ENCODE measurements around the gene UMODL1. TPM values are rescaled to one million over a fixed set of nuclear protein-coding genes. Genes with fewer than 3 reads are reported as not detected.

Gene UMODL1
- total RNA-seq, 2 experiments from 2014 or later = 7.4 to 12.3 TPM

GRCh38 chr21:42060166-42060565 is 11.0 kb upstream of the UMODL1 start:
- no peaks in the 10 kb centered on the region for H4K20me1 ChIP-seq (ENCODE audit: insufficient read depth, low read length)
- no TSS peak for BruUV-seq (replicated peaks)
- H3K4me2 ChIP-seq (ENCODE audit: low read length) = 0 out of 2 replicates have a peak overlapping the region, but pooled peaks have one; percentile 94
- DNase-seq (ENCODE audit: low spot score) = no peak
- CTCF ChIA-PET (ENCODE audit: unreplicated experiment) = no interaction called here
- intact Hi-C loops (cut with micrococcal nuclease; ENCODE audit: unreplicated experiment) = loop anchor here (5.0 to 10.0 kb wide), 3 partner anchors 172 to 635 kb away; partner anchors contain the start of gene MX1
- no peak overlapping the region for H3K27ac ChIP-seq (ENCODE audit: low read depth, low read length, poor library complexity, severe bottlenecking)
- POLR2A ChIA-PET = no interaction called here
- no peaks in the 10 kb centered on the region for H3K9me3 ChIP-seq (ENCODE audit: low read length)
- H3K4me1 ChIP-seq (ENCODE audit: insufficient read depth, low read length, poor library complexity, severe bottlenecking) = peaks cover 53% of the 10 kb centered on the region
- no peak overlapping the region for H3K4me3 ChIP-seq (ENCODE audit: low read depth, low read length, poor library complexity, severe bottlenecking)
- no peaks in the 10 kb centered on the region for H3K9me2 ChIP-seq (ENCODE audit: insufficient read depth, low read length)
- peaks cover 7% of the 10 kb centered on the region; the same call in 1 of the 2 replicates for H3K79me2 ChIP-seq (ENCODE audit: insufficient read depth, low read depth, low read length)
- no peak for TF ChIP-seq CTCF (conservative IDR thresholded peaks at IDR 0.05; ENCODE audit: low read length)
- TF ChIP-seq EZH2phosphoT487 (IDR thresholded peaks at IDR 0.05; ENCODE audit: borderline replicate concordance, low read depth, low read length) = no peak
- no peaks in the 10 kb centered on the region for H3K36me3 ChIP-seq (ENCODE audit: insufficient read depth, low read length)
- no peak overlapping the region for H2AFZ ChIP-seq (ENCODE audit: low read length)

GRCh38 chr21:42061195-42061985 is 9.7 kb upstream of the UMODL1 start:
- peak overlapping the region; percentile 93 for H3K27ac ChIP-seq (ENCODE audit: low read depth, low read length, poor library complexity, severe bottlenecking)
- peak overlapping the region; percentile 68 for H3K4me3 ChIP-seq (ENCODE audit: low read depth, low read length, poor library complexity, severe bottlenecking)
- intact Hi-C loops (cut with micrococcal nuclease; ENCODE audit: unreplicated experiment) = loop anchor here (1.0 to 10.0 kb wide), 4 partner anchors 51 to 637 kb away; partner anchors contain the start of genes MX1 and ZBTB21
- peak; percentile 96 for DNase-seq (ENCODE audit: low spot score)
- H3K4me2 ChIP-seq (ENCODE audit: low read length) = peak overlapping the region; percentile 94
- no peaks in the 10 kb centered on the region for H3K36me3 ChIP-seq (ENCODE audit: insufficient read depth, low read length)
- no peaks in the 10 kb centered on the region for H4K20me1 ChIP-seq (ENCODE audit: insufficient read depth, low read length)
- no peaks in the 10 kb centered on the region for H3K9me2 ChIP-seq (ENCODE audit: insufficient read depth, low read length)
- BruUV-seq (replicated peaks) = no TSS peak
- peak overlapping the region; percentile 40; the same call in 1 of the 2 replicates for H2AFZ ChIP-seq (ENCODE audit: low read length)
- H3K79me2 ChIP-seq (ENCODE audit: insufficient read depth, low read depth, low read length) = peaks cover 14% of the 10 kb centered on the region; the same call in 1 of the 2 replicates
- peaks cover 65% of the 10 kb centered on the region for H3K4me1 ChIP-seq (ENCODE audit: insufficient read depth, low read length, poor library complexity, severe bottlenecking)
- ChIA-PET POLR2A (interaction anchor here (0.6 kb wide), 1 partner anchor 199 kb away, joined by 3 read pairs; no protein-coding TSS in a partner anchor), CTCF (ENCODE audit: unreplicated experiment) (interaction anchor here (0.5 kb wide), 1 partner anchor 283 kb away, joined by 6 read pairs; no protein-coding TSS in a partner anchor)
- H3K9me3 ChIP-seq (ENCODE audit: low read length) = no peaks in the 10 kb centered on the region
- TF ChIP-seq CTCF (conservative IDR thresholded peaks at IDR 0.05; ENCODE audit: low read length) (no peak), EZH2phosphoT487 (IDR thresholded peaks at IDR 0.05; ENCODE audit: borderline replicate concordance, low read depth, low read length) (no peak)

- no peak for TF ChIP-seq EZH2phosphoT487 (IDR thresholded peaks at IDR 0.05; ENCODE audit: borderline replicate concordance, low read depth, low read length)
- TF ChIP-seq CTCF (conservative IDR thresholded peaks at IDR 0.05; ENCODE audit: low read length) = no peak
- Histone ChIP-seq H2AFZ (ENCODE audit: low read length) (no peak overlapping the region), H3K79me2 (ENCODE audit: insufficient read depth, low read depth, low read length) (peaks cover 14% of the 10 kb centered on the region; the same call in 1 of the 2 replicates), H3K9me3 (ENCODE audit: low read length) (no peaks in the 10 kb centered on the region), H3K4me3 (ENCODE audit: low read depth, low read length, poor library complexity, severe bottlenecking) (peak overlapping the region; percentile 68), H3K4me1 (ENCODE audit: insufficient read depth, low read length, poor library complexity, severe bottlenecking) (peaks cover 70% of the 10 kb centered on the region), H4K20me1 (ENCODE audit: insufficient read depth, low read length) (no peaks in the 10 kb centered on the region), H3K9me2 (ENCODE audit: insufficient read depth, low read length) (no peaks in the 10 kb centered on the region), H3K27ac (ENCODE audit: low read depth, low read length, poor library complexity, severe bottlenecking) (peak overlapping the region; percentile 93), H3K36me3 (ENCODE audit: insufficient read depth, low read length) (no peaks in the 10 kb centered on the region), H3K4me2 (ENCODE audit: low read length) (peak overlapping the region; percentile 94)
- ChIA-PET CTCF (ENCODE audit: unreplicated experiment) (no interaction called here), POLR2A (interaction anchor here (0.6 kb wide), 1 partner anchor 200 kb away, joined by 3 read pairs; no protein-coding TSS in a partner anchor)
- intact Hi-C loops (cut with micrococcal nuclease; ENCODE audit: unreplicated experiment) = loop anchor here (1.0 to 10.0 kb wide), 10 partner anchors 45 to 637 kb away; partner anchors contain the start of genes MX1 and ZBTB21
- BruUV-seq (replicated peaks) = TSS peak; percentile 88
- no peak for DNase-seq (ENCODE audit: low spot score)
Measured at GRCh38 chr21:42061986-42062235, 9.2 kb upstream of the UMODL1 start.

Data from OCI-LY7 (cell line).